Tongue (tissue), 2 donors: ENCODE results near the gene PNMA6F. TPM values are rescaled to one million over a fixed set of nuclear protein-coding genes. Genes with fewer than 3 reads are reported as not detected.

Source experiments
- DNase-seq: peaks from one replicate; pipeline ENCODE4 v3.0.0-alpha.2; 2015
- total RNA-seq: library from RNA; depleted of rRNA; stranded (reverse); fragments of >200 nt; gene quantifications from one replicate; pipeline ENCODE4 v1.2.3, GENCODE V29; 2014

PNMA6F gene
- total RNA-seq = not detected

DNA sequence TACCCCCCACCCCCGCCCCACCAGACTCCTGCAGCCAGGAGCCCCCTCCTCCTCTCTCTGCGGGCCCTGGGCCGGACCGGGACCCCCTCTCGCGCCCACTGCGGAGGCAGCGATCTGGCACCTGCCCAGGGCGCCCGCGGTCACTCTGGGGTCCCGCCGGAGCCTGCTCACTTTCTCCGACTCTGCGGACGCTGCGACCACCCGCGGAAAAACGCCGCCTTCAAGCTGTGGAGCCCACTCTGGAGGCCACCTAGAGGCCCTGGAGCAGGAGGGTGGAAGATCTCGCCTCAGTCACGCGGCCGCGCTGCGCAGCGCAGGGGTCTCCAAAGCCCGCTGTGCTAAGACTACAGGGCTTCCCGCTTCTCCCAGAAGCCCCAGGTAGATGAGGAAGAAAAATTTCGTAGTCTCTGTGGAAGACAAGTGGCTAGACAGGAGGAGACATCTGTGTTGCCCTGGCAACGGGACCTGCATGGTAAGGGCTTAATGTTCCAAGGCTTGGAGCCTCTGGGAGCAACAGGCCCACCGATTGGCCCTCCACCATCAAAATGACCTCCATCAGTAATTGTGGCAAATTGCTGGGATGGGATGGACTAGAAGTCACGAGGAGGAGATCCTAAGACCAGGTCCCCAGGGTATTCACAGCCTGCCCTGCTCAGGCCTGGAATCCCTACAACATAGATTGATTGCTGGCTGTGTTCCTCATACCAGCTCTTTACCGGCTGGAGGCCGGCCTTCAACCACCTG lies at the start of gene PNMA6F:
Gene PNMA6F, minus strand, starts transcription at position 387 of the 744 bp plus-strand sequence. CDS start 1,093 bp downstream, outside the sequence.
- DNase-seq = no peak

DNA sequence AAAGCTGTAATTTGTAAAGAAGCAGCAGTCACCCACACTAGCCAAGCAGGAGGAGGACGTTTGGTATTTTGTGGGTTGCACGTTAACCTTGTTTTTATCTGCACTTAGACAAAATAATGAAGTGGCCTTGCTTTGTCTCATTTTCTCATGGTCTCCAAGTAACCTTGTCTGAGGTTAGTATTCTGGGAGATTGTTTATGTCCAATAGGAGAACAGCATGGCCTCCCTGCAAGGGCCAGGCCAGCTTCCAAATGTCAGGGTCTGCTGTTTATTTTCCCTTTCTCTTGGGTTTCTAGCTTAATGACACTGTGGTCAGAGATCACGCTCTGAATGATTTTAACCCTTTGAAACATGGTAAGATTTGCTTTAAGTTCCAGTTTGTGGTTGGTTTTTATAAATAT lies 49.7 kb upstream of the PNMA6F start:
- DNase-seq = no peak

DNA sequence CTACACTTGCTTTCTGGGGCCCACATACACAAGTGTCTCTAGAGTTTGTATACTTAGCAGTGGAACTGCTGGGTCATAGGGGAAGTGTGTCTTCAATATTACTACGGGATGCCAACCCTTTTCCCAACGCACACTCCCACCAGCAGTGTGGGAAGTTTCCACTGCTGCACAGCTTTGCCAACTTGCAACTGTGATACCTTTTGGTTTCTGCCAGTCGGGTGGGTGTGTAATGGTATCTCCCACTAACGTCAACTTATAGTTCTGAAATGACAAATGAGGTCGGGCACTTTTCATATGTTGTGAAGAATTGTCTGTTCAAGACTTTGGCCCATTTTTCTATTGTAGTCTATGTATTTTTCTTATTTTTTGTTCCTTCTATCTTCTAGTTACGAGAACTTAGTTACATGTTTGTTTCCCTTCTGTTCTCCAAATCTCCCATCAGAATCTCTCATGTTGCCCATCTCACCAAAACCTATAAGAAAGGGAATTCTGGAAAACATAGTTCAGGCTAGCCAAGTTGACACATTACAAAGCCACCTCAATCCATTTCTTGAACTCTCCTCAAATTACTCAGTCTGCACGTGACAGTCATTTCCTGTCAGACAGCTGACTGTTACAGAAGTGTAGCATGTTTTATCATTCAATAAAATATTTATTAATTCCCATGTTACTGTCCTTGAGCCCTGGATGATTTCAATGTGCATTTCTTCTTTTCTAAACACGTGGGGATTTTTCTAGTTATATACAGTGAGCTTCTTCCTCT lies 48.9 kb upstream of the PNMA6F start:
- no peak for DNase-seq

DNA sequence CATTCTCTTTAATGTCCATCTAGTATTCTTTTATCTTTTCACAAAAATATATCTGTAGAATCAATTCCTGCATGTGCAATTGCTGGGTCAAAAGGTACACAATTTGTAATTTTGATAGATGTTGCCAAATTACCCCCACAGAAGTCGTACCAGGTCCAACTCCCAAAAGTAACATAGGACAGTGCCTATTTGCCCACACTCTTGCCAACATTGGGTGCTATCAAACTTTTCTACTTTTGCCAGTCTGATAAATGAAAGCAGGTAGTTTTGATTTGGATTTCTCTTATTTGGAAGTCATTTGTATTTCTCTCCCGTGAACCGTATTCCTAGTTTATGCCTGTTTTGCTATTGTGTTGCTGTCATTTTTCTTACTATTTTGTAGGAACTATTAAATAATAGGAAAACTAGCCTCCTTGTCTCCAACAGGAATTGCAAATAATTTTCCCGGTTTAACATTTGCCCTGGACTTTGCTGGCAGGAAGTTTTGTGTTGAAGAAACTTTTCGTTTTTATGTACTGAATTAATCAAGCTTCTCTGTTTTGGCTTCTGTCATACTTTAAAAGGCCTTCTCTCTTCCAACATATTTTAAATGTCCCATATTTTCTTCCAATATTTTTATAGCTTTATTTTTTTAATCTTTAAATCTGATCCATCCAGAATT lies 45.4 kb upstream of the PNMA6F start:
- no peak for DNase-seq

DNA sequence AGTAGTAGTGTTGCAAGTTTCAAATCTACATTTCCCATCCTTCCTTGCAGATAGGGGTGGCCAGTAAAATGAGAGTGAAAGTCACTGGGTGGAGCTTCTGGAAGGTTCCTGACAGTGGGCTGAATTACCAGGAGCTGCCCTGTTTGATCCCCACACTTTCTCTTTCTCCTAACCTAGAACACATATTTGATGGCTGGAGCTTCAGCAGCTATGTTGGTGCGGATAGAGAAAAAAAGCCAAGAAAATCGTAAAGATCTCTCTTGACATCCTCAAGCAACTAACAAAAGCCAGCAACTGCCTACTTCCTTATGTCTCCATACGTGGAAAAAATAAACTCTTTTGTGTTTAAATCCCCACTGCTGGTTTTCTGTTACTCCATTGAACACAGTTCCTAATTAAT lies 44.6 kb upstream of the PNMA6F start:
- DNase-seq = no peak

DNA sequence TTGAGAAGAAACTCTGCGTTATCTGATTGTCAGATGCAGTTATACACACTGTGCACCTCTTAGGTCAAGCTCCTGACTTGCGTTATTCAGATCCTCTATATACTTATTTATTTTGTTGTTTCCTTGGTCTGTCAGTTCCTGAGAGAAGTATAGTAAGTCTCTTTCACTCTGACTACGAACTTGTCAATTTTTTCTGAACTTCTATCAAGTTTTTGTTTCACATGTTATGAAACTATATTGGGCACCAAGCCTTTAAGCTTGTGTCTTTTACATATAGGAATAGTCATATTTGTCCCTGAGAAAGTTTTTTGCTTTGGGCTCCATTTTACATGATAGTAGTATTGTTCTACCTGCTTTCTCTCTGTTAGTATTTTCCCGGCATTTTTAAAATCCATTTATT lies 44.1 kb upstream of the PNMA6F start:
- DNase-seq = no peak

DNA sequence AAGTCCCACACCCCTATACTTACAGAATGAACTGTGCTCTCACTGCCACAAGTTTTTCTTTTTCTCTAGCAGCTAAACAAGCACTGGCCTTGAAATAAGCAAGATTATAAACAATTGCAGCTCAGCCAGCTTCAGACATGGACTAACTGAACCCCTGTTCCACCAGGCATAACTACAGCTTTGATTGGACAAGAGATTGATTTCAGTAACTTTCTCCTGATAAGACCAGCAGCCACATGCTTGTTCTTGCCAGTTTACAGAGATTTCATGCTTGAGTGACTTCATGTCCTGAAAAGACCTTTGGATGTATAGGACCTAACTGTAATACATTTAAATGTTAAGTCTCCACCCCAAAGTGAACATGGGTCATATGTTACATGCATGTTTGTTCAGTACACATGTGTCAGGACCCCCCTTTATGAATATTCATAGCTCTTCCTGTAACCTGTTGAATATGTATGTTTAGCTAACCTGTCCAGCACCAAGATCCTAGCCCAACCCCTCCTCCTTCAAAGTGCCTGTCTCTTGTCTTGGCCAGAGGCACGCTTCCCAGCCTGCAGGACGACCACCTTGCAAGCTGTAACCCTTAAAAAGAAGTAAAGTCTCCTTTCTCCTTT lies 40.3 kb upstream of the PNMA6F start:
- DNase-seq = no peak

DNA sequence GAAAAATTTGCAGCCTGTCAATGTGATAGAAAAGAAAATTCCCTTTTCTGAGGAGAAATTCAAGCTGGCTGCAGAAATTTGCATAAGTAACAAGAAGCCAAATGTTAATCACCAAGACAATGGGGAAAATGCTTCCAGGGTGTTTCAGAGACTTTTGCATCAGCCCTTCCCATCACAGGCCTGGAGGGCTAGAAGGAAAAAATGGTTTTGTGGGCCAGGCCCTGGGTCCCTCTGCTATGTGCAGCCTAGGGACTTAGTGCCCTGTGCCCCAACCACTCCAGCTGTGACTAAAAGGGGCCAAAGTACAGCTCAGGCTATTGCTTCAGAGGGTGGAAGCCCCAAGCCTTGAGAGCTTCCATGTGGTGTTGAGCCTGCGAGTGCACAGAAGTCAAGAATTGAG lies 36.3 kb upstream of the PNMA6F start:
- DNase-seq = no peak

DNA sequence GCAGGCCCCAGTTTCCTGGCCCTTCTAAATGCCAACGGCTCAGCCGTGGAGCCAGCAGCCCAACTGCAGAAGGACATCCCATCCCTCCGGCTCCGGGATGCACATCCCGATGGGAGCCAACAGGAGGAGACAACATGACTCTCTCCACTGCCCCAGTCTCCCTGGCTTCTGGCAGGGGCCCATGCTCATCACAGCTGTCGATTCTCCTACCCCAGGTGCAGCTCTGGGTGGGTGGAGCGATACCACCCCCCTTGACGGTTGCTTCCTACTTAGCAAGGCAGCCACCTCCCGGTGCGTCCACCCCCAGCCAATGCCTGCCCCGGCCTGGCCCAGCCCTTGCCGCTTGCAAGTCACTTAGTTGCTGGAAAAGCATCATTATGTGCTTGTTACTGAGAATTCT lies 31.8 kb upstream of the PNMA6F start:
- no peak for DNase-seq

DNA sequence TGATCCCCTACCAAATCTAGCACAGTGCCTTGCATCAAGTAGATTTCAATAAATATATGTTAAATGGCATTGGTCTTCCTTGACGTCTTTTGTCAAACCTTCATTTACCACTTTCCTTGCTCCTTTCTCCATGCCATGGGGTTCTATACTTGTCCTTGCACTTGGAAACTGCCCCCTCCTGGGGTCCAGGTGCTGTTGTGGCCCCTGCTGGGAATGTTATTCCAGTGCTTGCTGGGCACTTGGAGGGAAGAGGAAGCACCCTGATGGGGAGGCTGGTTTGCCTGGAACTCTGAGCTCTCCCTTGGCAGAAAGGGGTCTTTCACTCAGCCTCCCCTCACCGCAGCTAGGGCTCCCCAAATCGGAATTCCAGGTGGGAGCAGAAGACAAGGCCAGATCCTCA lies 31.3 kb upstream of the PNMA6F start:
- no peak for DNase-seq

DNA sequence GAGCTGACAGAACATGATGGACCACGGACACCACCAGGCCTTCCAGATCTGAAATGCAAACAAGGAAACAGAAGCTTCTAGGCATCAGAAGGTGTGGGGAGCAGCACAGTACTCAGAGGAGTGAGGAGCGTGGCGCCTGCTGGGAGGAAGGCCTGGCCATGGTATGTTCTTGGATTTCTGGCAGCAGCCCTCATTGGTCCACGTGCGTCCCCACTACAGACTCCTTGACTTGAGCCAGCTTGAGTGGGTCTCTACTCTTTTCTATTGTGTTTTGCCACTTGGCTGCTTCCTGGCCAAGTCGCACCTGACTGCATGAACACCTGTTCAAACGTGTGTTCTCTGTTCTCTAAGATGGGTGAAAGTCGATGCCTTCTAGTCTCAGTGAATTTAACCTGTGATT lies 30.4 kb upstream of the PNMA6F start:
- no peak for DNase-seq

DNA sequence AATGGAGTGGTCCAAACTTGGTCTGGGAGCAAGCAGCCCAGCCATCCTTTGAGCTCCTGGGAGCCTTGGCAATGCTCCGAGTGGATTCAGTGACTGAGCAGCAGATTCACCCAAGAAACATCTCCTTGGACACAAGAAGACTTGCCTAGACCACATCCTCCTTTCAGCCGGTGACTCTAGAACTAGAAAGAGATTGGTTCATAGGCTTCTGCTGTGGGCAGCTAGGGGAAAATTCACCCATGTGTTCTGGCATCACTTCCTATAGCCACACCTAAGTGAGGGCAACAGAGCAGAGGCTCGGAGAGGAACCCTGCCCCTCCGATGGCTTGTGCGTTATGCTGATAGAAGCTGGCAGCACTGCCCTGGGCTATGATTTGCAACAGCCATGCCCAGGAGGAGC lies 28.4 kb upstream of the PNMA6F start:
- no peak for DNase-seq

DNA sequence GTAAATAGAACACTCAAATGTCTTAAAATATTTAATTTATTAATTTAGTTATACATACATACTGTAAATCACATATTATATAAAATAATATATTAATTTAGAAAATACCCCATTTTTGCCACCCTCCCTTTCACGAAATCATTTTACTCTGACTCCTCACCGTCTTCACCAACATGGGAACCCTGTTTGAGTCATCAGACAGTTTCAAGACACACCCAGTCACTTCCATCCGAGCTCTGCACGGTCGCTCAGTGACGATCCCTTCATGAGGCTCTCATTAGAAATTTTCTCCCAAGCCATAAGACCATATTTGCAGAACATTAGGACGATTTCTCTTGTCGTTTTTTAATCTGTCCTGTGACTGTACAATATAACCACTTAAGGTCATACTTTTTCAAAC lies 26.9 kb upstream of the PNMA6F start:
- DNase-seq = no peak

DNA sequence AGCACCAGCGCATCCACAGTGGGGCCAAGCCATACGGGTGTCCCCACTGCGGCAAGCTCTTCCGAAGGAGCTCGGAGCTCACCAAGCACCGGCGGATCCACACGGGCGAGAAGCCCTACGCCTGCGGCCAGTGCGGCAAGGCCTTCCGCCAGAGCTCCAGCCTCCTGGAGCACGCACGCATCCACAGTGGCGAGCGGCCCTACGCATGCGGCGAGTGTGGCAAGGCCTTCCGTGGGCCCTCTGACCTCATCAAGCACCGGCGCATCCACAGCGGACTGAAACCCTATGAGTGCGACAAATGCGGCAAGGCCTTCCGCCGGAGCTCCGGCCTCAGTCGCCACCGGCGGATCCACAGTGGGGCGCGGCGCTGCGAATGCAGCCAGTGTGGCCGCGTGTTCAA lies 26.0 kb upstream of the PNMA6F start:
- no peak for DNase-seq

DNA sequence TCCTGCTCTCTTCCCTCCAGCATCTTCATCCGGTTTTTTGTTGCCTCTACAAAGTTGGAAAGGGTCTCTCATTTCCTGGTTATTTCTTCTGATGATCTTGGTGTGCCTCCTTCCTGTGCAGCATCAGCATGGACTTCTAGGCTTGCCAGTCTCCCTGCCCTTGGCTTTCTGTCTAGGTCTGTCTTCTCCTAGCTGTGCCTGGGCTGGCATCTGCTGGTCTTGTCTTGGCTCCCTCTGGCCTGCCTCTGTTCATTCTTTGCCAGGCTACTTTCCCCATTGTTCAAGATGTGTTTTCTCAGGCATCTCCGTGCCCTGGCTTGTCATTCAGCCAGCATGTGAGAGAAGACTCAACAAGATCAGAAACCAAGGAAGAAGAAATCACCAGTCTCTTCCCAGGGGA lies 22.1 kb upstream of the PNMA6F start:
- DNase-seq = no peak

DNA sequence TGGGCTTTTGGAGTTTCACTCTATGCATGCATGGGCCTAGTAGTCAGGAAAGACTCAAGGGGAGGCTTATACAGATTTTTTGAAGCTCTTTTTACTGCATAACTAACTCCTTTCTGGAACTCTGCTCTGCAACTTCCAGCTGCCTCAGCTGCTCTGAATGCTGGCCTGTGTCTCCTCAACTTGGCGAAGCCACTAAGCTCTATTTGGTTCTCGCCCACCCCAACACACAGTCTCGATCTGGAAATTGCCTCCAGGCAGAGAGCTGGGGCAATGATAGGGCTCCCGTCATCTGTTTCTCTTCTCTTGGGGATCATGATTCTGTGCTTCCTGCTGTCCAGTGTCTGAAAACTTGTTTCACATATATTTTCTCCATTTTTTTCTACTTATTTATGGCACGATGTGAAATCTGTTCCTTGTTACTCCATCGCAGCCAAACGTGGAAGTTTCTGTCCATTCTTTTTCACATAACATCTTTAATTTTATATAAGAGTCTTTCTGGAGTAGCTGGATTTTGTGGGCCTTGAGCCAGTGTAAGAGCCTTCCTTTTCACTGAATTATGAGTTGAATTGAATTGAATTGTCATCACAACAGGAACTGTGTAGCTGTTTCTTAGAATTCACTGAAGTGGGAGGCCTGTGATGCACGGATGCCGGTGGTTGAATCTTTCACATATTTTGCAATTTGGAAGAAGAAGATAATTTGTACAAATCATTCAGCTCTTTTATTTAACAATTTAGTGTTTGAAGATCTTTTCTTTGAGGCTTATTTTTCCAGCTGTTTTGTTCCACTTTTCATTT lies 21.4 kb upstream of the PNMA6F start:
- DNase-seq = no peak

DNA sequence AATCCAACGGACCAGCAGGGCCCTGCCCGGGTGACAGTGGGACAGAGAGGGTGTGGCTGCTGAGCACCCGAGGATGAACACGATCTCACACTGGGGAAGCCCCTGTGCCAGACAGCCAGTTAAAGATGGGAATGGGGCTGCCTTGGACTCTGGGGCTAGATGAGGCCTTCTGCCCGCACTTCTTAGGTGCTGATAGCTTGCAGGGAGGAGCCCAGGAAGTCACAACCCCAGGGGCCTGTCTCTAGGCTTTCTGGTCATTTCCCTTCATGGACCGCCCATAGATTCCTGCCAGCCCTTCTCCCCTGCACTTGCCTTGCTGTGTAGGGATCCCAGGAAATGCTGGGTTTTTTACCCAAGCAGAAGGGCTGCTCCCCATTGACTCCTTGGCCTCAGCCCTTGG lies 18.5 kb upstream of the PNMA6F start:
- DNase-seq = no peak

DNA sequence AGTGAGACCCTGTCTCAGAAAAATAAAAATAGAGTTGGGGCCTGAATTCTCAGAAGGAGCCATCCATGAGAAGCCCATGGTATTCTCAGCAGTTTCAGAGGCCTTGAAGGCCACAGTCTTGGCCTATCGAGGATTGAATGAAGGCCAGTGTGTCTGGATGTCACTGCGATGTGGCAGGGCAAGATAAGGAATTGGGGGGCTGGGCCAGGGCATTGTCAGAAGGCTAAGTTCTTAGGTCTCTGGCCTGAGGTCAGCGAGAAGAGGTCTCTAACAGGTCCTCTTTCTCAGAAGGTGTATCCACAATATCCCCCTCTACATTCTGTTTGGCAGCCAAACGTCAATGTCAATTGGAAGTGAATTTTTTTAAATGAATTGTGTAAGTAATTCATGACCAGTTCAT lies 18.1 kb upstream of the PNMA6F start:
- DNase-seq = no peak

DNA sequence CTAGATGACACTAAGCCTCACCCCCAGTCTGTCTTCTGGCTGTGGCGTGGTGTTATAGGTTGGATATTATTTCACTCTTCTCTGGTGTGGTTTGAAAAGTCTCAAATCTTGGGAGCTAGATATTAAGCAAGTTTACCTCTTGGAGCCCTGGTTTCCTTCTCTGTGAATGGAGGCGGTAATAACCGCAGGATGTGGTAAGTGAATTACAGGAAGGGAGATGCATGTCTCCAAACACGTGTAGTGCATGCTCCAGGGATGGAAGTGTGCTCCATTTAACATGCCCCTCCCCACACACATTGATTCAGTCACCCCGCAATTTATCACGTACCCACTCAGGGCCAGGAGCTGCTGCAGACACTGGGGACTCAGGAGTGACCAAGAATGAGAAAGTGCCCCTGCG lies 17.3 kb upstream of the PNMA6F start:
- no peak for DNase-seq

DNA sequence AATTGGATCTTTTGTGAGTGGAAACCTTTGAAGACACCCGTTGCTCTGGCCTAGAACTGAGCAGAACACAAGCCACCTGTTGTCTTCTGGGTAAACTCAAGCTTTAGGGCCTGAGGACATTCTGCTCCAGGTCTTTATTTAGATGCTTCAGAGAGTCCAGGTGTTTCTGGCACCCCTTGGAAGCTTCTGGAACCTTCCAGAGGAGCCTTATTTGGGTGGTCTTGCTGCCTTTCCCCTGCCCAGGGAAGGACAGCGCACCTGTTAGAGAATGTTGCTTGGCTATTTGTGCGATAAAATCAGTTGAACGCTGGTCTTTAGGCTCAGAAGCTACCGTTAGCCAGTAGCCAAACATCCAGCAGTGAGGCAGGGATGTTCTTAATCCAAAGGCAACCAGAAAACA lies 15.4 kb upstream of the PNMA6F start:
- DNase-seq = no peak

DNA sequence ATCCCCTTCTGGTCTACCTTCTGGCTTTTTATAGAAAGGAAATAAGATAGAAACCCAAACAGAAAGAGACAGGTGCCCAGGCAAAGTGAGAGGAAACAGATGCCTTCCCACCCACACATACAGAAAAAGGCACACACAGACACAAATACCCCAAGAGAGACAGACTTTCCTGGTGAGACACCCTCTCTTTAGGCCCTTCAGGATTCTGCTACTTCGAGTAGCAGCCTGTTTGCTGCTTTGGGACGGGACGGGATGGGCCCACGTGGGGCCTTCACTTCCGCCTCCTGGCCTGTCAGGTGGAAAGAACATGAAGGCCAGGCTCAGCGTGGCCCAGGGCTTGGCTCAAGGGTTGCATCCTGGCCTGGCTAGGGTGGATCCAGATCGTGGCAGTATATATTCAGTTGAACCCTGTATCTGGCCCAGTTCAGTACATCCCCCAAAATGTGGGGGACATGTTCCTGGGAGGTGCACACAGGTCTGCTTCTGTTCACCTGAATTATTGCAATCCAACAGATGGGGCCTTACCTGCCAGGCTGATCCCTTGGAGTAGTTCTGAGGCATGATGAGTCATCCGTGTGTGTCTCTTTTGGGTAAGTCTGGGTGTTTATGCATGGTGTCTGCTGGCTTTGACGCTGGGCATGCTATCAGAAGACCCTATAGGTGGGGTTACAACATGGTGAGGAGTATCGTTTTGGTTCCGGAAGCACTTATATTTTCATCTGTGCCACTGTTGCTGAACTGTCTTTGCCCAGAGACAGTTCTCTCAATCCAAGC lies 14.7 kb upstream of the PNMA6F start:
- no peak for DNase-seq
